ENCODE data around the gene TNS2.
"Not testable (repeated sequence)": the region's sequence is repeated elsewhere in the genome, so short reads cannot be mapped to it uniquely, and the experiment has no call there.

TNS2 gene

GRCh38 chr12:53091756-53092155 is 41.9 kb downstream of the TNS2 start:
- Histone ChIP-seq H3K9me3 (ENCODE audit: control insufficient read depth, insufficient read depth, low read length) (no peaks in the 10 kb centered on the region), H3K9ac (ENCODE audit: low read depth, low read length) (no peak overlapping the region), H3K36me3 (ENCODE audit: control insufficient read depth, insufficient read depth, low read length) (no peaks in the 10 kb centered on the region), H3K4me1 (ENCODE audit: control insufficient read depth, insufficient read depth, low read length) (peaks cover 9% of the 10 kb centered on the region; the same call in 1 of the 2 replicates), H3K4me3 (ENCODE audit: low read depth, low read length) (no peak overlapping the region), H3K27me3 (ENCODE audit: control insufficient read depth, insufficient read depth, low read length) (peaks cover 23% of the 10 kb centered on the region), H3K27ac (ENCODE audit: low read depth, low read length) (no peak overlapping the region)

GRCh38 chr12:53093777-53094393 is 44.0 kb downstream of the TNS2 start:
- Histone ChIP-seq H3K27me3 (ENCODE audit: control insufficient read depth, insufficient read depth, low read length) (peaks cover 43% of the 10 kb centered on the region), H3K36me3 (ENCODE audit: control insufficient read depth, insufficient read depth, low read length) (no peaks in the 10 kb centered on the region), H3K9me3 (ENCODE audit: control insufficient read depth, insufficient read depth, low read length) (no peaks in the 10 kb centered on the region), H3K4me1 (ENCODE audit: control insufficient read depth, insufficient read depth, low read length) (peaks cover 18% of the 10 kb centered on the region), H3K9ac (ENCODE audit: low read depth, low read length) (no peak overlapping the region), H3K4me3 (ENCODE audit: low read depth, low read length) (no peak overlapping the region), H3K27ac (ENCODE audit: low read depth, low read length) (peak overlapping the region; percentile 32)

- H3K36me3 ChIP-seq (ENCODE audit: control insufficient read depth, insufficient read depth, low read length): no peaks in the 10 kb centered on the region
- H3K9me3 ChIP-seq (ENCODE audit: control insufficient read depth, insufficient read depth, low read length): no peaks in the 10 kb centered on the region
- H3K4me1 ChIP-seq (ENCODE audit: control insufficient read depth, insufficient read depth, low read length): peaks cover 23% of the 10 kb centered on the region
- H3K27me3 ChIP-seq (ENCODE audit: control insufficient read depth, insufficient read depth, low read length): peaks cover 48% of the 10 kb centered on the region
- H3K9ac ChIP-seq (ENCODE audit: low read depth, low read length): no peak overlapping the region
- H3K27ac ChIP-seq (ENCODE audit: low read depth, low read length): peak overlapping the region; percentile 32
- H3K4me3 ChIP-seq (ENCODE audit: low read depth, low read length): no peak overlapping the region
Observed at GRCh38 chr12:53094394-53094787, 44.5 kb downstream of the TNS2 start.

- H3K36me3 ChIP-seq (ENCODE audit: control insufficient read depth, insufficient read depth, low read length); H3K4me3 ChIP-seq (ENCODE audit: low read depth, low read length); H3K9me3 ChIP-seq (ENCODE audit: control insufficient read depth, insufficient read depth, low read length); H3K27ac ChIP-seq (ENCODE audit: low read depth, low read length); H3K9ac ChIP-seq (ENCODE audit: low read depth, low read length): not testable (repeated sequence)
- Histone ChIP-seq H3K4me1 (ENCODE audit: control insufficient read depth, insufficient read depth, low read length) (peaks cover 23% of the 10 kb centered on the region), H3K27me3 (ENCODE audit: control insufficient read depth, insufficient read depth, low read length) (peaks cover 48% of the 10 kb centered on the region)
Observed at GRCh38 chr12:53094796-53095595, 45.1 kb downstream of the TNS2 start.

- H3K27me3 ChIP-seq (ENCODE audit: control insufficient read depth, insufficient read depth, low read length): peaks cover 43% of the 10 kb centered on the region
- not testable (repeated sequence) for H3K9ac ChIP-seq (ENCODE audit: low read depth, low read length)
- H3K4me1 ChIP-seq (ENCODE audit: control insufficient read depth, insufficient read depth, low read length): peaks cover 23% of the 10 kb centered on the region
Observed at GRCh38 chr12:53095596-53095895, 45.7 kb downstream of the TNS2 start.

GRCh38 chr12:53096089-53096741 is 46.4 kb downstream of the TNS2 start:
- peak overlapping the region; percentile 83 for H3K4me3 ChIP-seq (ENCODE audit: low read depth, low read length)
- peaks cover 23% of the 10 kb centered on the region for H3K4me1 ChIP-seq (ENCODE audit: control insufficient read depth, insufficient read depth, low read length)
- H3K27ac ChIP-seq (ENCODE audit: low read depth, low read length): no peak overlapping the region
- H3K9me3 ChIP-seq (ENCODE audit: control insufficient read depth, insufficient read depth, low read length): no peaks in the 10 kb centered on the region
- H3K27me3 ChIP-seq (ENCODE audit: control insufficient read depth, insufficient read depth, low read length): peaks cover 37% of the 10 kb centered on the region
- no peak overlapping the region for H3K9ac ChIP-seq (ENCODE audit: low read depth, low read length)
- H3K36me3 ChIP-seq (ENCODE audit: control insufficient read depth, insufficient read depth, low read length): no peaks in the 10 kb centered on the region

More at GRCh38 chr12:53095596-53095895, 45.7 kb downstream of the TNS2 start:
- not testable (repeated sequence) for H3K4me3 ChIP-seq (ENCODE audit: low read depth, low read length); H3K27ac ChIP-seq (ENCODE audit: low read depth, low read length); H3K36me3 ChIP-seq (ENCODE audit: control insufficient read depth, insufficient read depth, low read length); H3K9me3 ChIP-seq (ENCODE audit: control insufficient read depth, insufficient read depth, low read length)

GRCh38 chr12:53096759-53097158 is 46.9 kb downstream of the TNS2 start:
- Histone ChIP-seq H3K9me3 (ENCODE audit: control insufficient read depth, insufficient read depth, low read length) (no peaks in the 10 kb centered on the region), H3K27ac (ENCODE audit: low read depth, low read length) (no peak overlapping the region), H3K4me1 (ENCODE audit: control insufficient read depth, insufficient read depth, low read length) (peaks cover 20% of the 10 kb centered on the region), H3K9ac (ENCODE audit: low read depth, low read length) (no peak overlapping the region), H3K4me3 (ENCODE audit: low read depth, low read length) (peak overlapping the region; percentile 83), H3K36me3 (ENCODE audit: control insufficient read depth, insufficient read depth, low read length) (no peaks in the 10 kb centered on the region), H3K27me3 (ENCODE audit: control insufficient read depth, insufficient read depth, low read length) (peaks cover 37% of the 10 kb centered on the region)

- H3K4me1 ChIP-seq (ENCODE audit: control insufficient read depth, insufficient read depth, low read length): peaks cover 20% of the 10 kb centered on the region
- H3K9me3 ChIP-seq (ENCODE audit: control insufficient read depth, insufficient read depth, low read length): no peaks in the 10 kb centered on the region
- H3K27me3 ChIP-seq (ENCODE audit: control insufficient read depth, insufficient read depth, low read length): peaks cover 37% of the 10 kb centered on the region
- H3K36me3 ChIP-seq (ENCODE audit: control insufficient read depth, insufficient read depth, low read length): no peaks in the 10 kb centered on the region
- H3K4me3 ChIP-seq (ENCODE audit: low read depth, low read length): peak overlapping the region; percentile 83
- no peak overlapping the region for H3K9ac ChIP-seq (ENCODE audit: low read depth, low read length)
- H3K27ac ChIP-seq (ENCODE audit: low read depth, low read length): no peak overlapping the region
Observed at GRCh38 chr12:53097207-53097563, 47.3 kb downstream of the TNS2 start.

GRCh38 chr12:53097564-53098353 is 47.9 kb downstream of the TNS2 start, which contains the start of gene IGFBP6:
IGFBP6 (plus strand) TSS chr12:53097667; CDS start chr12:53097718, 51 bp downstream.
- H3K27ac ChIP-seq (ENCODE audit: low read depth, low read length): no peak within 1 kb of the TSS

GRCh38 chr12:53098354-53098981 is 48.6 kb downstream of the TNS2 start:
- Histone ChIP-seq H3K27ac (ENCODE audit: low read depth, low read length) (no peak overlapping the region), H3K4me3 (ENCODE audit: low read depth, low read length) (peak overlapping the region; percentile 83), H3K36me3 (ENCODE audit: control insufficient read depth, insufficient read depth, low read length) (no peaks in the 10 kb centered on the region), H3K27me3 (ENCODE audit: control insufficient read depth, insufficient read depth, low read length) (peaks cover 37% of the 10 kb centered on the region), H3K4me1 (ENCODE audit: control insufficient read depth, insufficient read depth, low read length) (peaks cover 20% of the 10 kb centered on the region), H3K9ac (ENCODE audit: low read depth, low read length) (no peak overlapping the region), H3K9me3 (ENCODE audit: control insufficient read depth, insufficient read depth, low read length) (no peaks in the 10 kb centered on the region)

More at GRCh38 chr12:53097564-53098353, 47.9 kb downstream of the TNS2 start, which contains the start of gene IGFBP6:
- Histone ChIP-seq H3K4me3 (ENCODE audit: low read depth, low read length) (peak within 1 kb of the TSS; percentile 83), H3K27me3 (ENCODE audit: control insufficient read depth, insufficient read depth, low read length) (peaks cover 37% of the 10 kb centered on the region), H3K4me1 (ENCODE audit: control insufficient read depth, insufficient read depth, low read length) (peaks cover 20% of the 10 kb centered on the region), H3K9ac (ENCODE audit: low read depth, low read length) (no peak within 1 kb of the TSS), H3K36me3 (ENCODE audit: control insufficient read depth, insufficient read depth, low read length) (no peaks in the 10 kb centered on the region), H3K9me3 (ENCODE audit: control insufficient read depth, insufficient read depth, low read length) (no peaks in the 10 kb centered on the region)
